ENCODE data around the gene HTR6. TPM values are rescaled to one million over a fixed set of nuclear protein-coding genes. Genes with fewer than 3 reads are reported as not detected.

Gene HTR6
- total and polyA plus RNA-seq, 12 donors, result not detected

DNA sequence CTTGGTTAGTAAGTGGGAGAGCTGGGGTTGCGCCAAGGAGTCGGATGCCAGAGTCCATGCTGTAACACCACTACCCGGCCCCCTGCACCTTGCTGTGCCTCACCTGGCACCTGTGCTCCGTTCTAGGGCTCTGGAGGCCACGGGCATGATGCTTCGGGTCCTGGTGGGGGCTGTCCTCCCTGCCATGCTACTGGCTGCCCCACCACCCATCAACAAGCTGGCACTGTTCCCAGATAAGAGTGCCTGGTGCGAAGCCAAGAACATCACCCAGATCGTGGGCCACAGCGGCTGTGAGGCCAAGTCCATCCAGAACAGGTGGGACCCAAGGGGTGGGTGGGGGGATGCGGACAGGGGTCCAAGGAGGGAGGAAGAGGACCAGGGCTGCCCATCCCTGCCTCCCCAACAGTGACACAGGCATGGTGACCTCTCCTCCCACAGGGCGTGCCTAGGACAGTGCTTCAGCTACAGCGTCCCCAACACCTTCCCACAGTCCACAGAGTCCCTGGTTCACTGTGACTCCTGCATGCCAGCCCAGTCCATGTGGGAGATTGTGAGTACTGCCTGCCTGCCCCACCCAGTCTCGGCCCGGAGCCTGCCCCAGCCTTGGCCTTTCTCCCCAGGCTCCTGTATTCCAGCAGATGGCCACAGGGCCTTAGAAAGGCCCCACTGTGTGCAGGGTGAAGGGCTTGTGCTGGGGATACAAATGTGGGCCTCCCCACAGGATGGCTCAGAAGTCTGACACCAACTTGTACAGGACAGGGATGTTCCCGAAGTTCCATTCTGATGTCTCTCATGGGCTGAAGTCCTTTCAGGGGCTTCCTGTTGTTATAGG is 9.6 kb upstream of the HTR6 start:
- H3K9me3 ChIP-seq (replicated peaks in 1 of 3), result no peaks in the 10 kb centered on the region
- peaks cover 0 to 15% of the 10 kb centered on the region in 2 donors for H3K4me1 ChIP-seq (replicated peaks in 1 of 2)
- H3K27ac ChIP-seq, result no peak overlapping the region
- no peaks in the 10 kb centered on the region for H3K36me3 ChIP-seq (replicated peaks in 1 of 2)
- intact Hi-C loops (cut with DNase I), result loop anchor here (5.0 to 10.0 kb wide), 5 partner anchors 140 to 390 kb away; partner anchors contain the start of gene CAPZB (in 1 of the 2)
- WGBS, 4 donors, result 57 to 77% (median 65%) methylated on average over 6 to 15 of the region's 15 CpGs
- DNase-seq, result no peak
- TF ChIP-seq CTCF (IDR thresholded peaks at IDR 0.05), result no peak
- H3K27me3 ChIP-seq, result no peaks in the 10 kb centered on the region
- H3K4me3 ChIP-seq, result no peak overlapping the region

- H3K9me3 ChIP-seq (replicated peaks in 1 of 3), result no peaks in the 10 kb centered on the region
- intact Hi-C loops (cut with DNase I), result loop anchor here (10.0 kb wide), 3 partner anchors 141 to 391 kb away; partner anchors contain the start of gene CAPZB (in 1 of the 2)
- no peaks in the 10 kb centered on the region for H3K36me3 ChIP-seq (replicated peaks in 1 of 2)
- no peak for DNase-seq
- no peak overlapping the region for H3K27ac ChIP-seq
- peaks cover 0 to 9% of the 10 kb centered on the region in 2 donors for H3K4me1 ChIP-seq (replicated peaks in 1 of 2)
- no peaks in the 10 kb centered on the region for H3K27me3 ChIP-seq
- TF ChIP-seq POLR2A (IDR thresholded peaks at IDR 0.05), result no peak
- TF ChIP-seq CTCF (IDR thresholded peaks at IDR 0.05), result no peak
- 79 to 92% (median 88%) methylated on average over 8 of the region's 8 CpGs for WGBS, 4 donors
- no peak overlapping the region for H3K4me3 ChIP-seq
Measured at GRCh38 chr1:19655718-19656080, 9.0 kb upstream of the HTR6 start.

DNA sequence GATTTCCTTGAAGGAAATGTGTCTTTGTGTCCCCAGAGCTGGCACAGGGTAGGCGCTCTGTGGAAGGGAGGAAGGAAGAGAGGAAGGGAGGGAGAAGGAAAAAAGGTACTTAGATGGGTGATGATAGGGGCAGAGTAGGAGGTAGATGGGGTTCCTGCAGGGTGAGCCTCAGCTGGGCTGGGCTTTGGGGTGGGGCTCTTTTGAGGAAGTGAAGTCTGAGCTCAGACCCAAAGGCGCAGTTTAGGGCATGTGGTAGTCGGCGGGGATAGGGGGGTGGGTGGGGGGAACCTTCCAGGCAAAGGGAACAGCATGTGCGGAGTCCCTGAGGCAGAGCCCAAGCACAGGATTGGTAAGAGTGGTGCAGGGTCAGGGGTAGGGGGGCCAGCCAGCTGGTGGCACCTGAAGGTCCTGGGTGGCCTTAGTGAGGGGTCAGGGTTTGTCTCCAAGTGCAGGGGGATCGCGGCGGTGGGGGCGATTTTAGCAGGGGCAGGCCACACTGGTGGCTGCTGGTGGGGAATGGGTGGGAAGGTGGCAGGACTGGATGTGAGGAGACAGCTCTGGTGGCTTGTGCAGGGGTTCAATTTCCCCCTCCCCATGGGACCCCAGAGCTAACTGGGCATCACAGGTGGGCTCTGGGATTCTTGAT is 8.4 kb upstream of the HTR6 start:
- no peaks in the 10 kb centered on the region for H3K9me3 ChIP-seq (replicated peaks in 1 of 3)
- H3K4me3 ChIP-seq, result no peak overlapping the region
- TF ChIP-seq POLR2A (IDR thresholded peaks at IDR 0.05) (no peak), CTCF (IDR thresholded peaks at IDR 0.05) (no peak)
- no peaks in the 10 kb centered on the region for H3K27me3 ChIP-seq
- 75 to 92% (median 86%) methylated on average over 5 to 9 of the region's 9 CpGs for WGBS, 4 donors
- H3K36me3 ChIP-seq (replicated peaks in 1 of 2), result no peaks in the 10 kb centered on the region
- DNase-seq, result no peak
- intact Hi-C loops (cut with DNase I), result loop anchor here (10.0 kb wide), 3 partner anchors 141 to 391 kb away; partner anchors contain the start of gene CAPZB (in 1 of the 2)
- peaks cover 0 to 5% of the 10 kb centered on the region in 2 donors for H3K4me1 ChIP-seq (replicated peaks in 1 of 2)
- H3K27ac ChIP-seq, result no peak overlapping the region

DNA sequence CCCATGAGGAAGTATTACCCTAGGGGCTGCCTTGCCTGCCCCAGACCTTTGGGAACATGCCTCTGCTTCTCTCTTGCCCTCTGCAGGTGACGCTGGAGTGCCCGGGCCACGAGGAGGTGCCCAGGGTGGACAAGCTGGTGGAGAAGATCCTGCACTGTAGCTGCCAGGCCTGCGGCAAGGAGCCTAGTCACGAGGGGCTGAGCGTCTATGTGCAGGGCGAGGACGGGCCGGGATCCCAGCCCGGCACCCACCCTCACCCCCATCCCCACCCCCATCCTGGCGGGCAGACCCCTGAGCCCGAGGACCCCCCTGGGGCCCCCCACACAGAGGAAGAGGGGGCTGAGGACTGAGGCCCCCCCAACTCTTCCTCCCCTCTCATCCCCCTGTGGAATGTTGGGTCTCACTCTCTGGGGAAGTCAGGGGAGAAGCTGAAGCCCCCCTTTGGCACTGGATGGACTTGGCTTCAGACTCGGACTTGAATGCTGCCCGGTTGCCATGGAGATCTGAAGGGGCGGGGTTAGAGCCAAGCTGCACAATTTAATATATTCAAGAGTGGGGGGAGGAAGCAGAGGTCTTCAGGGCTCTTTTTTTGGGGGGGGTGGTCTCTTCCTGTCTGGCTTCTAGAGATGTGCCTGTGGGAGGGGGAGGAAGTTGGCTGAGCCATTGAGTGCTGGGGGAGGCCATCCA is 7.8 kb upstream of the HTR6 start:
- no peaks in the 10 kb centered on the region for H3K27me3 ChIP-seq
- DNase-seq, result no peak
- no peak overlapping the region for H3K4me3 ChIP-seq
- no peak for TF ChIP-seq POLR2A (IDR thresholded peaks at IDR 0.05)
- no peak for TF ChIP-seq CTCF (IDR thresholded peaks at IDR 0.05)
- no peaks in the 10 kb centered on the region for H3K9me3 ChIP-seq (replicated peaks in 1 of 3)
- H3K36me3 ChIP-seq (replicated peaks in 1 of 2), result no peaks in the 10 kb centered on the region
- H3K27ac ChIP-seq, result no peak overlapping the region
- peaks cover 0 to 5% of the 10 kb centered on the region in 2 donors for H3K4me1 ChIP-seq (replicated peaks in 1 of 2)
- WGBS, 4 donors, result 43 to 80% (median 62%) methylated on average over 3 to 15 of the region's 15 CpGs
- intact Hi-C loops (cut with DNase I), result loop anchor here (10.0 kb wide), 3 partner anchors 142 to 392 kb away; partner anchors contain the start of gene CAPZB (in 1 of the 2)
